Activated CD8-positive, alpha-beta memory T cell treated with anti-CD3 and anti-CD28 coated beads, Interleukin-2, amount 50 U/mL, for 24 hours (primary cell): Measurements from ENCODE around the gene SETX.

Experiments
- DNase-seq: peaks from one replicate; pipeline ENCODE4 v3.0.0-alpha.2; 2020; ENCODE audit errors: extremely low read depth

The SETX gene

GRCh38 chr9:132351404-132352045, 3.3 kb downstream of the SETX start:
- DNase-seq = no peak

GRCh38 chr9:132350861-132351315, 3.9 kb downstream of the SETX start:
- DNase-seq = no peak

DNA sequence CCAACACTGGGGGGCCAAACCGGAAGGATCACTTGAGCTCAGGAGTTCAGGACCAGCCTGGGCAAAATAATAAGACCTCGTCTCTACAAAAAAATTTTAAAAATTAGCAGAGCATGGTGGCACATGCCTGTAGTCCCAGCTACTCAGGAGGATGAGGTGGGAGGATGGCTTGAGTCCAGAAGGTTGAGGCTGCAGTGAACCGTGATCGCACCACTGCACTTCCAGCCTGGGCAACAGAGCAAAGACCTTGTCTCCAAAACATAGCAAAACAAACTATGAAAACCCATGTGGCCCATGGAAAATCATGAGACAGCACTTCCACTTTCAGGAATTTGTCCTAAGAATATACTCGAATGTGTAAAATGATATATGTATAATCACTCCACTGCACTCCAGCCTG, 6.1 kb downstream of the SETX start:
- DNase-seq = no peak

DNA sequence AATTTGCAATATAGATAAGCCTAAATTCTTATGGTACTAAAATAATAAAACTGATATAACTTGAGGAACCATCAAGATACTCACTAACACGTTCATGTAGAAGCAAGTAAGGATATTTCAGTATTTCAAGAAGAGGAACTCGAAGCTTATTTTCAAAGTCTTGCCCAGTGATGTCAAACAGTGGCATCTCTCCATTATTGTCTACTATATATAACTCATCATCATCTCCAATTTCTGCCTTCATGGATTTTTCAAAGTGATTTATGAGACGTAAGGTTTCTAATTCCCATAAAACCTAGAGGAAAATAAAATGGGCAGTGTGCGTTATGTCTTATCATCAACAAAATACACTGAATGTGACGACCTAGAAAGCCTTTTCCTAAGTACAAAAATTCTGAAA, 8.6 kb downstream of the SETX start:
- DNase-seq = no peak

DNA sequence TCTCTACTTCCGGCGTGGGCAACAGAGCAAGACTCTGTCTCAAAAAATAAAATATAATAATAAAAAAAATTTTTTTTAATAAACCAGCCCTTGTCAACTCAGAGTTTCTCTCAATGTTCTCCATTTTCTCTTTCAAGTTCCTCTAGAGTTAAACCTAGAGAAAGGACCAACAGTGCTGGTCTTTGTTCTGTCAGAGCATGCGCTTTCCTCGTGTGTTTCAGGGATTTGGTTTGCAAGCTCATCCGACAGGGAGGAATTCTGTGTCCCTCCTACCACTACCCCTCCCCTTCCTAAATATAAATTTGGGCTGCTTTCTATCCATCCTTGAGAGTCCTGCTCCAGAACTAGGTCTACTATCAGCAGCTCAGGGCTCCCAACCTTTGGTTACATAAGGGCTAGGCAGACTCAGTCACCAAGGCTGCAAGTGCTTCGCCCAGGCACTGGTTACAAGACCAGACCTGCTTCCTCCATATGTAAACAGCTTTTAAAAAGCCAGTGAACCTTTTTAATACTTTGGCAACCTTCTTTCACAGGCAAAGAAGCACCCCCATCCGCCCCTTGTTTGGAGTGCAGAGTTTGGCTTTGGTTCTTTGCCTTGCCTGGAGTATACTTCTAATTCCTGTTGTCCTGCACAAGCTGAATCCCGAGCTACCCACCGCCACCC, 13.5 kb downstream of the SETX start:
- DNase-seq = no peak

- no peak for DNase-seq
These were observed 20.4 kb downstream of the SETX start for GRCh38 chr9:132334364-132334763.

DNA sequence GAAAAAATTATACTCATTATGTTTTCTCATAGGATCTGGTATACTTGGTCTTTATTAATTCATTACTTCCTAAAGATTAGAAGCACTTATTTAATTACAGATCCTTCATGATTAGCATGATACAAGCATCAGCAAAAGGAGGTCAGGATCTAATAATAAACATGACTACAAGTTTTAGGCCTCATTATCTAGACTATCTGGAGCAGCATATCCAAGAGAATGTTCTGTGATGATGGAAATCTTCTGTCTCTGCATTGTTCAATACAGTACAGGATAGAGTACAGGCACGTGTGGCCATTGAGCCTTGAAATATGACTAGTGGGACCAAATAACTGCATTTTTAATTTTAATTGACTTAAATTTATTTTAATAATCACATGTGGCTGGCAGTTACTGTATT, 21.2 kb downstream of the SETX start:
- no peak for DNase-seq

GRCh38 chr9:132328580-132328979, 26.2 kb downstream of the SETX start:
- no peak for DNase-seq

DNA sequence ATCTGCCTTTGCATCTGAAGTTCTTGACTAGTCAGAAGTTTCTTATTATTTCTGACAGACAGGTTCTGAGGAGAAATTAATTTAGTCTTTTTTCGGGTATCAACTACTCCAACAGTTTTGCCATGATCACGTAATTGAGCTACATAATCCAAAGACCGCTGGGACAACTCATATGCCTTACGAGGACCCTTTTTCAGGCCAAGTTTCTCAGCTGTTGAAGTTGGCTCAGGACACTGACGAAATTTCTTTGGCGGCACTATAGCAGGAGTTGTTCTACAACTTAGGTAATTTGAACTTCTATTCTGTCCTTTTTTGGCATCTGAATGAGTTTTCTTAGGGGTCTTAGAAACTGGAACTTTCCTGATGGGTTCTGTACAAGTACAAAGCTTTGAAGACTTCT, 27.2 kb downstream of the SETX start:
- no peak for DNase-seq

DNA sequence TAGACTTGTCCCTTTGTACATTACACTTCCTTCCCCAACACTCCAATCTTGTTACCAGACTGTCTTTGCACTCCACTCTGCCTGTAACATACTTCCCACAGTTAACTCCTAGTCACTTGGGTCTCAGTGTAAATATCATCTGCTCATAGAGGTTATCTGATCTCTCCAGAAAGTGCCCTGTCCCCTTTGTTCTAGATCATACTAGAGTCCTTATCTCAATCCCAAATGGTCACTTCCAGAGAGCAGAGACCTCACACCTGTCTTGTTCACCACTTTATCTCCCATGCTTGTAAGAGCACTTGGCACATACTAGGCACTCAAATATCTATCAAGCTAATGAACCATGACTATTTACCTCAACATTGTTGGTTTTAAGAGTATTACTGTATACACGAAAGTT, 30.4 kb downstream of the SETX start:
- no peak for DNase-seq

GRCh38 chr9:132319421-132320110, 35.2 kb downstream of the SETX start:
- no peak for DNase-seq

DNA sequence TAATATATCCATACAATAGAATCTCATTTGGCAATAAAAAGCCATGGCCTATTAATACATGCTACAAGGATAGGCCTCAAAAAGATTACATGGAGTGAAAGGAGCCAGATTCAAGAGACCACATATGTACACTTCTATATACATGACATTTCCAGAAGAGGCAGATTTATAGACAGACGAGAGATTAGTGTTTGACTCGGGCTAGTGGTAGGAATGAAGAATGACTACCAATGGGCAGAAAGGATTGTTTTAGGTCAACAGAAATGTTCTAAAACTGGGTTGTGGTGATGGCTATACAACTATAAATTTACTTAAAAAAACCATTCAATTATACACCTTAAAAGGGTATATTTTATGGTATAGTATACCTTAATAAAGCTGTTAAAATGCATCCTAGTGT, 41.9 kb downstream of the SETX start:
- no peak for DNase-seq

DNA sequence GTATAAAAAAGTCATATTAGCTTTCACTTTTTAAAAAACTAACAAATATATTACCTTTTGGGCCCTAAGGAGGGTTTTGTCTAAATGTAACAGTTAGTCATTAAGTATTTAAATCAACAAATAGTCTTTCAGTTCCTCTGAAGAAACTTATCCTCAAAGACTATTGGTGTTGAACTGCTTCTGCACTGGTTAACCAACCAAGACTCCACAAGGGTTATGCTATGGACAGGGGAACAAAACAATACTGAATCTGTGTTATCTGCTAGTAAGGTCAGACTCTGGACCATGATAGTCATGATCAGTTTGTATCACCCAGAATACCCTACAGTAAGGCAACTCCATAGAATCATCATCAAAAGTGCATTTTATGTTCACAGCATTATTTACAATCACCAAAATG, 42.4 kb downstream of the SETX start:
- DNase-seq = no peak

DNA sequence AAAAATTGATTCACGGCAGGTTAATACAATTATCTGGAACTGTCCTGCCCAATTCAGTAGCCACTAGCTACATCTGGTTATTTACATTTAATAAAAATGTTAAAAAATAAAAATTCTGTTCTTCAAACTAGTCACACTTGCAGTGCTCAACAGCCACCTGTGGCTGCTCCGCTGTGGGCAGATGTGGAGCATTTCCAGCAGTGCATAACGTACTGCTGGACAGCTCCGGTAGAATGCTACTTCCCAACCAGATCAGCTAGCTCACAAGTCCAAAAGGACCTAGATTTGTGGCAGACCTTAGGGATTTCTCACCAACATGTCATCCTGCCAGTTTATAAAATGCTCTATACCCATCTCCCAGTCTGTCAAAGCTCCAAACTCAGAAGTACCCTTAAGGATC, 42.8 kb downstream of the SETX start:
- DNase-seq = no peak

GRCh38 chr9:132309056-132309455, 45.7 kb downstream of the SETX start:
- no peak for DNase-seq

DNA sequence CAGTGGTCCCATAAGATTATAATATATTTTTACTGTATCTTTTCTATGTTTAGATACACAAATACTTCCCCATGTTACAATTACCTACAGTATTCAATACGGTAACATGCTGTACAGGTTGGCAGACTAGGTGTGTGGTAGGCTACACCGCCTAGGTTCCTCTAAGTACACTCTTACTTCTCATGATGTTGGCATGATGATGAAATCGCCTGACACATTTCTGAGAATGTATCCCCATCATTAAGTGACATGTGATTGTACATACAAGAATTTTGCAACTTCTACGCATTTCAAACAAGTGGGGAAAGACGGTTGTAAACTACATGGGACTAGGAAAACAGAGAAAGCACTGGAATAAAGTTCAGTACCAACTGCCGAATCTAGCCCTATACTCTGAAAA, 53.3 kb downstream of the SETX start:
- DNase-seq = no peak

DNA sequence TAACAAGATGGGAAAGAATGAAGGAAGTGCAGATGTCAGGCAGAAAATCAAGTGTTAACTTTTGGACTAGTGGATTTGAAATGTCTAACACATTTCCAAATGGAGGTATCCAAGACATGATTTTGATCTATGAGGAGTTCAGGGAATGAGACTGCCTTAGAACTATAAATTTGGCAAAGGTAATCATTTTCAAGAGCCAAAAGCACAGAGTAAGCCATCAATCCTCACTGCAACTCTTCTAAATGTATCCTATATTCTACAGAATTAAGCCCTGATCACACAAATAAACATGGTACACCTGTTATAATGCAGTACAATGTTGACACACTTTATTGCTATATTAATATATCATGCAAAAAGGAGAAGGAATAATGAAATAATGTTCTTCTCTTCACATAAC, 55.6 kb downstream of the SETX start:
- DNase-seq = no peak

DNA sequence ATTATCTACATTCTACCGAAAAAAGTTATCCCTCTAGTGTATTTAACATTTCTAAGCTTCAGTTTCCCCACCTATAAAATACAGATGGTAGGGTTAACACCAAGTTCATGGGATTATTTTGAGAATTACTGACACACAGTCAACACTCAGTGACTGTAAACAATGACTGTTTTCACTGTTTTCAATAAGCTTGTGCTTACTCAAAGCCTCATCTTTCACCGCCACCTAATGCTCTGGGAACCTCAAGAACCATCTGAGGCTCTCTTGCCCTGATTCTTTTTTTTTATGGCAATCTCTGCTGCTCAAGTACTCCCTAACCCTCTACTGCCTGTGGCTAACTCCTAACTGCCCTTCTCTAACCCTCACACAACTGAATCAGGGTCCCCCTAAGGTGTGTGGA, 59.6 kb downstream of the SETX start:
- no peak for DNase-seq

- no peak for DNase-seq
These were observed 61.6 kb downstream of the SETX start for GRCh38 chr9:132293145-132293721.

DNA sequence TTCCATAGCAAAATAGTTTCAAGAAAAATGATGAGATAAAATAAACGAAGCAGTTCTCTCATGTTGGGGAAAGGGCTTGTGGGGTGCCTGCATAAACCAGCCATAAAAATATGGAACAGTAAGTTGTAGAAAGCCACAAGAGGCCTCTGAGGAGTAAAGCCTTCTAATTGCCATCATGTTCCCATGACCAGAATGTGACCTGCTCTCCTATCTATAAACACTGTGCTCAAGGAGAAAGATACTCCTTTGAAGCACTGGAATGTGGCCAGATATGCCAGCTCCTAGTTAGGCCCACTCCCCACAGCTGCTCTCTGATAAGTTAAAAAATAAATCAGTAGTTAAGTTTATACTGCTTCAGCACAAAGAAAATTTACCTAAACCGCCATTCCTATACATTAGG, 65.8 kb downstream of the SETX start:
- no peak for DNase-seq

DNA sequence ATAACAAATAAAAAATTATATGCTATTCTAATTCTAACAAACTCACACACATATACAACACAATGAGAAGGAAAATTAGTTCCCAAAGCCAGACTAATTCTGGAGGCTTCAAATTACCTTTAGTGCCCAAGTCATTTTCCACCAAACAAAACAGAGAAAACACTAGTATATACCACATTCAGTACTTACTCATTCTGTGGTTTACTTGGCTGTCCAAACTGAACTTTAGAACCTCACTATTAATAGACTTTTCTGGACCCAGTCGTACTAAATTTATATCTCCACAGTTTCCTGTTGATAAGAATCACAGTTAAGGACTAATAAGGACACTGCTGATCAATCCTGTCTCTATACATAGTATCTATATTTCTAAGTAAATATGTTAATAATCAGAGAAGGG, 66.4 kb downstream of the SETX start:
- no peak for DNase-seq

GRCh38 chr9:132287256-132287760, 67.5 kb downstream of the SETX start:
- DNase-seq = no peak

GRCh38 chr9:132283863-132284262, 70.9 kb downstream of the SETX start:
- DNase-seq = no peak
